H1 (cell line): ENCODE results near the gene FHIT. TPM values are rescaled to one million over a fixed set of nuclear protein-coding genes. Genes with fewer than 3 reads are reported as not detected.

Experiments
- CTCF ChIA-PET: fragments of 300-600 bp; sonication (Branson Sonifier 250); formaldehyde crosslinking; loops from one replicate; lab custom pipeline; 2021; ENCODE audit not compliant: partially characterized antibody; lab: Charles Lee
- POLR2A ChIA-PET: fragments of 300-600 bp; sonication (Branson Sonifier 250); formaldehyde crosslinking; loops from one replicate; lab custom pipeline; 2021; ENCODE audit warnings: inconsistent platforms; ENCODE audit not compliant: partially characterized antibody; lab: Charles Lee
- DNase-seq, 2 experiments: peaks; one replicate each; pipeline versions ENCODE4 v3.0.0 to v3.0.0-alpha.2; 2010 to 2022; ENCODE audit warnings: low spot score in 2 of 2, low read depth in 1 of 2, mixed read lengths in 1 of 2
- FAIRE-seq: peaks from 2 replicates; lab custom pipeline; 2011; peaks lifted over from hg19 to GRCh38; lab: Jason Lieb, UNC
- H2AFZ ChIP-seq: 2 replicates; pipeline ENCODE4 v1.8.1; 2012; ENCODE audit warnings: low read length, inconsistent platforms
- H2AK5ac ChIP-seq: 2 replicates; pipeline ENCODE4 v1.6.1; 2013; ENCODE audit warnings: low read depth, low read length
- H2BK120ac ChIP-seq: replicated peaks from 2 replicates; pipeline ENCODE3; 2013; ENCODE audit warnings: low read depth, low read length, inconsistent platforms
- H2BK12ac ChIP-seq: 2 replicates; pipeline ENCODE4 v1.6.1; 2013; ENCODE audit warnings: low read depth, low read length
- H2BK15ac ChIP-seq: 2 replicates; pipeline ENCODE4 v1.6.1; 2013; ENCODE audit warnings: low read length
- H2BK20ac ChIP-seq: 2 replicates; pipeline ENCODE4 v1.6.1; 2013; ENCODE audit warnings: low read length
- H2BK5ac ChIP-seq: 2 replicates; pipeline ENCODE4 v1.6.1; 2013; ENCODE audit warnings: low read depth, low read length
- H3K14ac ChIP-seq: 2 replicates; pipeline ENCODE4 v1.6.1; 2013; ENCODE audit warnings: inconsistent platforms; ENCODE audit not compliant: insufficient read length
- H3K18ac ChIP-seq: 2 replicates; pipeline ENCODE4 v1.6.1; 2013; ENCODE audit warnings: low read length; ENCODE audit errors: extremely low read depth
- H3K23ac ChIP-seq: 2 replicates; pipeline ENCODE4 v1.6.1; 2013; ENCODE audit warnings: inconsistent platforms; ENCODE audit not compliant: insufficient read length
- H3K23me2 ChIP-seq: 2 replicates; pipeline ENCODE4 v1.6.1; 2013; ENCODE audit warnings: low read depth, low read length
- H3K27ac ChIP-seq: 2 replicates; pipeline ENCODE4 v1.6.1; 2011; ENCODE audit warnings: low read depth, low read length, inconsistent platforms
- H3K27me3 ChIP-seq, 4 experiments: replicated peaks in 1 of 4; 1 replicate in 1 of 4; 2 replicates in 3 of 4; pipeline versions ENCODE4 v1.6.1 to v1.8.1; 2011 to 2013; ENCODE audit warnings: low read length in 3 of 4, mild to moderate bottlenecking in 3 of 4, inconsistent platforms in 2 of 4, mixed read lengths in 2 of 4, moderate library complexity in 1 of 4; ENCODE audit not compliant: control insufficient read depth in 3 of 4, insufficient read depth in 3 of 4; ENCODE audit errors: extremely low read depth in 1 of 4
- H3K36me3 ChIP-seq, 4 experiments: 2 replicates each; pipeline versions ENCODE4 v1.6.1 to v1.8.1; 2011 to 2013; ENCODE audit warnings: mild to moderate bottlenecking in 4 of 4, low read length in 3 of 4, moderate library complexity in 2 of 4, control low read depth in 1 of 4, inconsistent platforms in 1 of 4; ENCODE audit not compliant: insufficient read depth in 4 of 4, control insufficient read depth in 2 of 4
- H3K4ac ChIP-seq: replicated peaks from 2 replicates; pipeline ENCODE3; 2013; ENCODE audit warnings: low read length, low read depth, mixed read lengths, inconsistent platforms; ENCODE audit not compliant: insufficient read length
- H3K4me1 ChIP-seq, 4 experiments: replicated peaks in 1 of 4; 1 replicate in 1 of 4; 2 replicates in 3 of 4; pipeline versions ENCODE4 v1.6.1 to v1.8.1; 2011 to 2013; ENCODE audit warnings: low read length in 3 of 4, inconsistent platforms in 2 of 4, mixed read lengths in 1 of 4; ENCODE audit not compliant: insufficient read depth in 4 of 4, control insufficient read depth in 3 of 4
- H3K4me2 ChIP-seq, 2 experiments: 2 replicates each; pipeline versions ENCODE4 v1.6.1 to v1.8.1; 2011 to 2013; ENCODE audit warnings: low read depth in 2 of 2, low read length in 2 of 2, control low read depth in 1 of 2, inconsistent platforms in 1 of 2, mild to moderate bottlenecking in 1 of 2; ENCODE audit not compliant: insufficient read depth in 1 of 2
- H3K4me3 ChIP-seq, 4 experiments: fragments of 200-600, 300-600 bp in 1 of 4; sonication (generic), shearing (Covaris generic), sonication (Bioruptor Twin) in 1 of 4; 2 replicates each; pipeline versions ENCODE4 v1.5.1 to v1.8.1; 2011 to 2016; ENCODE audit warnings: low read length in 4 of 4, low read depth in 3 of 4, control low read depth in 2 of 4, inconsistent platforms in 2 of 4, mild to moderate bottlenecking in 2 of 4, mixed read lengths in 1 of 4, moderate library complexity in 1 of 4; ENCODE audit not compliant: insufficient read depth in 2 of 4; ENCODE audit errors: extremely low read depth in 1 of 4
- H3K56ac ChIP-seq: replicated peaks from 2 replicates; pipeline ENCODE3; 2013; ENCODE audit warnings: low read depth, mild to moderate bottlenecking, mixed read lengths, low read length, inconsistent platforms; ENCODE audit not compliant: insufficient read length
- H3K79me1 ChIP-seq: 2 replicates; pipeline ENCODE4 v1.6.1; 2013; ENCODE audit warnings: low read depth, low read length, control low read depth
- H3K79me2 ChIP-seq, 2 experiments: 2 replicates each; pipeline versions ENCODE4 v1.6.1 to v1.8.1; 2012 to 2013; ENCODE audit warnings: low read length in 2 of 2, mild to moderate bottlenecking in 2 of 2, inconsistent platforms in 1 of 2; ENCODE audit not compliant: insufficient read depth in 2 of 2, control insufficient read depth in 1 of 2
- H3K9ac ChIP-seq, 4 experiments: replicated peaks in 1 of 4; 1 replicate in 1 of 4; 2 replicates in 3 of 4; pipeline versions ENCODE4 v1.6.1 to v1.8.1; 2011 to 2013; ENCODE audit warnings: low read depth in 3 of 4, low read length in 3 of 4, control low read depth in 2 of 4, mild to moderate bottlenecking in 2 of 4, moderate library complexity in 2 of 4, inconsistent platforms in 1 of 4; ENCODE audit errors: extremely low read depth in 1 of 4
- H3K9me3 ChIP-seq, 2 experiments: 2 replicates each; pipeline versions ENCODE4 v1.6.1 to v1.8.1; 2012 to 2013; ENCODE audit warnings: mild to moderate bottlenecking in 2 of 2, moderate library complexity in 2 of 2, control low read depth in 1 of 2, inconsistent platforms in 1 of 2, low read depth in 1 of 2, low read length in 1 of 2, mixed read lengths in 1 of 2; ENCODE audit not compliant: insufficient read depth in 2 of 2
- H4K20me1 ChIP-seq, 2 experiments: replicated peaks in 1 of 2; 2 replicates each; pipeline versions ENCODE3 to v1.8.1; 2011 to 2013; ENCODE audit warnings: inconsistent platforms in 2 of 2, low read length in 2 of 2, mild to moderate bottlenecking in 1 of 2; ENCODE audit not compliant: insufficient read depth in 2 of 2, control insufficient read depth in 1 of 2
- H4K5ac ChIP-seq: 2 replicates; pipeline ENCODE4 v1.6.1; 2013; ENCODE audit warnings: low read length, low read depth, mixed read lengths, inconsistent platforms; ENCODE audit not compliant: insufficient read length
- H4K8ac ChIP-seq: 2 replicates; pipeline ENCODE4 v1.8.0; 2013; ENCODE audit warnings: mild to moderate bottlenecking, moderate library complexity, low read length, inconsistent platforms; ENCODE audit not compliant: insufficient read depth; ENCODE audit errors: extremely low read depth
- H4K91ac ChIP-seq: replicated peaks from 2 replicates; pipeline ENCODE3; 2013; ENCODE audit warnings: low read length, mixed read lengths, inconsistent platforms; ENCODE audit not compliant: insufficient read length
- KDM5A ChIP-seq: fragments of 200-600 bp; IDR thresholded peaks from 2 replicates; pipeline ENCODE4 v1.7.1; 2012; ENCODE audit warnings: mild to moderate bottlenecking, low read length, inconsistent platforms, mixed read lengths
- WGBS, 2 experiments: shearing (Covaris generic) in 1 of 2; methylation state at CpG; one replicate each; pipeline versions ENCODE4 v1.1.6 to v1.1.7; 2013 to 2015; ENCODE audit warnings: low lambda C conversion rate in 2 of 2, mixed read lengths in 2 of 2, inconsistent platforms in 1 of 2, low coverage in 1 of 2, missing lambda C conversion rate in 1 of 2; ENCODE audit not compliant: insufficient replicate concordance in 2 of 2, insufficient coverage in 1 of 2, insufficient read length in 1 of 2; ENCODE audit errors: extremely low coverage in 1 of 2, missing lambda C conversion rate in 1 of 2; 5-methylcytosine and 5-hydroxymethylcytosine counted together
- polyA plus RNA-seq, 7 experiments: library from polyadenylated mRNA; depleted of rRNA in 3 of 7; stranded (reverse) in 5 of 7; unstranded in 2 of 7; fragments of >200 nt in 5 of 7; fragments of 200-250 nt in 2 of 7; gene quantifications; 1 replicate in 5 of 7; 2 replicates in 1 of 7; 4 replicates in 1 of 7; pipeline versions ENCODE4 v1.2.1 to v1.2.3, GENCODE V29; 2011 to 2013; ENCODE audit warnings: missing spikeins in 2 of 7, mixed read lengths in 2 of 7
- total RNA-seq: library from RNA; stranded (reverse); fragmentation: NEBNext Ultra II Directional; extraction: Animal tissue kit (Norgen Biotek cat#: 25700); gene quantifications from 2 replicates; pipeline ENCODE4 v1.2.1, GENCODE V29; 2021

FHIT gene
- total and polyA plus RNA-seq, 2 of the 8 experiments (the other 6 are each of a cell fraction or from before 2014, with no cell fraction given), result 1.2 to 3.2 TPM

DNA sequence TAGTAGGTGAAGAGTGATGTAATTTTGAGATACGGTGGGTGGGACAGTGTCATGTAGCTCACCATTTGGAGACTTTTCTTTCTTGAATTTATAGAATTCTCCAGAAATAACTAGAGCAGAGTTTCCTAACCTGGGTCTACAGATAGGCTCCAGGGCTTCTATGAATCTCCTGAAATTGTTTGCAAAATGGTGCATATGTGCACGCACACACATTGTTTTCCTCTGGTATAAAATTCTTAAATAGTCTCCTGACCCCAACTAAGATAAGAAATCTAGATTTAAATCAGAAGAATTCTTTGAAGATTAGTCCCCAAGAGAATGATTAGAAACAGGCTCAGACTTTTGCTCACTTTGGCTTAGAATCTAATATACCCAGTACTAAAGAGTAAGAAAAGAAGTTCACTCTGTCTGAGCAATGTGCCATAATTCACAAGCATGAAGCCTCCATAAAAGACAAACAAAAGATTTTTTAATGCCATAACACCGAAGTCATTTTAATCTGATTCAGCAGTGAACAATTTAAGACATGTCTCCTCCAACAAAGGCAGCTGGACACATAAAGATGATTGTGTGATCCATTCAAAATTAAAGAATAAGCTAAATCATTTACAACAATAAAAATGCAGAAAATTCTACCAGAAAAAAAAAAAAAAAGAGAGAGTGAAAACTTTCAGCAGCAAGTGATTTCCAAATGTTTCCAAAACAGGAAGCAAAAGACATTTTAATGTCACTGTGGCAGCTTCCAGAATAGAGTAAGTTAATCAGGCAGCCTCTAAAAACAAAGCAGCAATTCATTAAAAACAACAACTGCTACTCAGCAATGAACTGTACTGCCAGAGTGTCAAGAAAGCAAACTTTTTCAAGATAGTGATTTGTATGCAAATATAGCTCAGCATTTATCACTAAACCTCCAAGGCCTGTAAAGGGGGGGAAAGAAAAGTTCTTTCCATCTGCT is 1225.9 kb downstream of the FHIT start:
- Histone ChIP-seq H2BK120ac (no peak overlapping the region), H3K23me2 (no peaks in the 10 kb centered on the region), H3K36me3 (no peaks in the 10 kb centered on the region), H3K14ac (no peak overlapping the region), H3K79me1 (no peaks in the 10 kb centered on the region), H3K4ac (no peak overlapping the region), H3K27me3 (no peaks in the 10 kb centered on the region), H3K9ac (no peak overlapping the region), H4K20me1 (no peaks in the 10 kb centered on the region), H3K23ac (no peak overlapping the region), H3K4me2 (no peak overlapping the region), H4K8ac (no peak overlapping the region), H2BK20ac (no peak overlapping the region), H3K18ac (no peak overlapping the region), H4K91ac (no peak overlapping the region), H2BK12ac (no peak overlapping the region), H4K5ac (no peak overlapping the region), H3K27ac (no peak overlapping the region), H3K4me3 (no peak overlapping the region), H2AK5ac (no peak overlapping the region), H3K4me1 (no peaks in the 10 kb centered on the region), H3K9me3 (no peaks in the 10 kb centered on the region), H3K56ac (no peak overlapping the region), H2AFZ (no peak overlapping the region), H3K79me2 (no peaks in the 10 kb centered on the region), H2BK5ac (no peak overlapping the region), H2BK15ac (no peak overlapping the region)
- no peak for FAIRE-seq
- ChIA-PET CTCF (interaction anchor here (1.8 kb wide), 1 partner anchor 9 kb away, joined by 4 read pairs; no protein-coding TSS in a partner anchor), POLR2A (no interaction called here)
- DNase-seq, result no peak
- WGBS, 2 experiments, result 92% methylated on average over 3 of the region's 3 CpGs; no CpG with 5 or more reads in 1 of the 2 experiments
- no peak for TF ChIP-seq KDM5A
